Measurements from ENCODE around the gene THAP4.

DNA sequence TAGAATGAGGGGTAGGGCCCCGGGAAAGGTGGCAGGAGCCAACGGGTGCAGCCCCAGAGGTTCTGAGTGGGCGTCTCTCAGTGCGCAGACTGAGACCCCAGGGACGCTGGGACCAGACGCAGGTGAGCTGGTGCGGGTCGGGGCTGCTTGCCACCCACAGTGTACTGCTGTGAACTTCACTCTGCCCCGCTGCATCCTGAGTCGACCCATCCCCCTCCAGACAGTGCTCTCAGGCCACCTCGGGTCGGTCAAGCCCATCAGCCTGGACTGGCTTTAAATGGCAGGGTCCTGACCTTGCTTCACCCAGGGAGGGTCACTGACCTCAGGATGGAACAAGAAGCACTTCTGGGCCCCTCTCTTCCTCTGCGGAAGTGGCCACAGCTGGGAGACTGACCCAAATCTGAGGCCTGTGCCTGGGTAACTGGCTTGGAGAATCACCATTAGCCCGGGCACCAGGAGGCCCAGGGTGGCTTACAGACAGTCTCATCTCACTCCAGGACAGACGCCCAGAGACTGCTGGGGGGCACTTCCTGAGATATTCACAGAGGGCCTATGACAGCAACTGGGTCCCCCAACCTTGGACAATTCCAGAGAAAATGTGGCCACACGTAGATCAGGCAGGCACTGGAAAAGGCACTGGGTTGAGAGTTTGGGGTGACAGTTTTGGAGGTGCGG is 102.1 kb downstream of the THAP4 start:
- TF ChIP-seq, protein P1, sequence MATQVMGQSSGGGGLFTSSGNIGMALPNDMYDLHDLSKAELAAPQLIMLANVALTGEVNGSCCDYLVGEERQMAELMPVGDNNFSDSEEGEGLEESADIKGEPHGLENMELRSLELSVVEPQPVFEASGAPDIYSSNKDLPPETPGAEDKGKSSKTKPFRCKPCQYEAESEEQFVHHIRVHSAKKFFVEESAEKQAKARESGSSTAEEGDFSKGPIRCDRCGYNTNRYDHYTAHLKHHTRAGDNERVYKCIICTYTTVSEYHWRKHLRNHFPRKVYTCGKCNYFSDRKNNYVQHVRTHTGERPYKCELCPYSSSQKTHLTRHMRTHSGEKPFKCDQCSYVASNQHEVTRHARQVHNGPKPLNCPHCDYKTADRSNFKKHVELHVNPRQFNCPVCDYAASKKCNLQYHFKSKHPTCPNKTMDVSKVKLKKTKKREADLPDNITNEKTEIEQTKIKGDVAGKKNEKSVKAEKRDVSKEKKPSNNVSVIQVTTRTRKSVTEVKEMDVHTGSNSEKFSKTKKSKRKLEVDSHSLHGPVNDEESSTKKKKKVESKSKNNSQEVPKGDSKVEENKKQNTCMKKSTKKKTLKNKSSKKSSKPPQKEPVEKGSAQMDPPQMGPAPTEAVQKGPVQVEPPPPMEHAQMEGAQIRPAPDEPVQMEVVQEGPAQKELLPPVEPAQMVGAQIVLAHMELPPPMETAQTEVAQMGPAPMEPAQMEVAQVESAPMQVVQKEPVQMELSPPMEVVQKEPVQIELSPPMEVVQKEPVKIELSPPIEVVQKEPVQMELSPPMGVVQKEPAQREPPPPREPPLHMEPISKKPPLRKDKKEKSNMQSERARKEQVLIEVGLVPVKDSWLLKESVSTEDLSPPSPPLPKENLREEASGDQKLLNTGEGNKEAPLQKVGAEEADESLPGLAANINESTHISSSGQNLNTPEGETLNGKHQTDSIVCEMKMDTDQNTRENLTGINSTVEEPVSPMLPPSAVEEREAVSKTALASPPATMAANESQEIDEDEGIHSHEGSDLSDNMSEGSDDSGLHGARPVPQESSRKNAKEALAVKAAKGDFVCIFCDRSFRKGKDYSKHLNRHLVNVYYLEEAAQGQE (IDR thresholded peaks at IDR 0.05; ENCODE audit: low read depth): no peak
- TF ChIP-seq POLR2A (IDR thresholded peaks at IDR 0.05; ENCODE audit: borderline replicate concordance, extremely low read depth, insufficient read depth, insufficient read length) (no peak), EZH2 (IDR thresholded peaks at IDR 0.05) (no peak), SIN3A (IDR thresholded peaks at IDR 0.05; ENCODE audit: low read depth) (no peak)
- TF ChIP-seq, protein P2, sequence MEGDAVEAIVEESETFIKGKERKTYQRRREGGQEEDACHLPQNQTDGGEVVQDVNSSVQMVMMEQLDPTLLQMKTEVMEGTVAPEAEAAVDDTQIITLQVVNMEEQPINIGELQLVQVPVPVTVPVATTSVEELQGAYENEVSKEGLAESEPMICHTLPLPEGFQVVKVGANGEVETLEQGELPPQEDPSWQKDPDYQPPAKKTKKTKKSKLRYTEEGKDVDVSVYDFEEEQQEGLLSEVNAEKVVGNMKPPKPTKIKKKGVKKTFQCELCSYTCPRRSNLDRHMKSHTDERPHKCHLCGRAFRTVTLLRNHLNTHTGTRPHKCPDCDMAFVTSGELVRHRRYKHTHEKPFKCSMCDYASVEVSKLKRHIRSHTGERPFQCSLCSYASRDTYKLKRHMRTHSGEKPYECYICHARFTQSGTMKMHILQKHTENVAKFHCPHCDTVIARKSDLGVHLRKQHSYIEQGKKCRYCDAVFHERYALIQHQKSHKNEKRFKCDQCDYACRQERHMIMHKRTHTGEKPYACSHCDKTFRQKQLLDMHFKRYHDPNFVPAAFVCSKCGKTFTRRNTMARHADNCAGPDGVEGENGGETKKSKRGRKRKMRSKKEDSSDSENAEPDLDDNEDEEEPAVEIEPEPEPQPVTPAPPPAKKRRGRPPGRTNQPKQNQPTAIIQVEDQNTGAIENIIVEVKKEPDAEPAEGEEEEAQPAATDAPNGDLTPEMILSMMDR (IDR thresholded peaks at IDR 0.05 in 2 of 3, conservative IDR thresholded peaks at IDR 0.05 in 1 of 3; ENCODE audit: borderline replicate concordance in 1 of 3, insufficient read depth in 1 of 3, low read depth in 2 of 3, low read length in 2 of 3): no peak
- TF ChIP-seq, protein P3, sequence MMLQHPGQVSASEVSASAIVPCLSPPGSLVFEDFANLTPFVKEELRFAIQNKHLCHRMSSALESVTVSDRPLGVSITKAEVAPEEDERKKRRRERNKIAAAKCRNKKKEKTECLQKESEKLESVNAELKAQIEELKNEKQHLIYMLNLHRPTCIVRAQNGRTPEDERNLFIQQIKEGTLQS (IDR thresholded peaks at IDR 0.05): no peak

Data from HCT116 (cell line).